Parathyroid adenoma (tissue), 2 donors: ENCODE data around the gene OR4D2.

ENCODE experiments used
- H2AFZ ChIP-seq: fragments of 300-600 bp; sonication (generic); one replicate; pipeline ENCODE4 v1.7.0; 2017; ENCODE audit warnings: antibody characterized with exemption, mild to moderate bottlenecking
- H3K27ac ChIP-seq: fragments of 300-600 bp; sonication (generic); one replicate; pipeline ENCODE4 v1.7.0; 2017
- H3K27me3 ChIP-seq: fragments of 300-600 bp; sonication (generic); one replicate; pipeline ENCODE4 v1.7.0; 2017; ENCODE audit warnings: low read length; ENCODE audit not compliant: control insufficient read depth, insufficient read depth
- H3K36me3 ChIP-seq: fragments of 300-600 bp; sonication (generic); one replicate; pipeline ENCODE4 v1.7.0; 2017; ENCODE audit warnings: low read length; ENCODE audit not compliant: control insufficient read depth, insufficient read depth
- H3K4me1 ChIP-seq: fragments of 300-600 bp; sonication (generic); one replicate; pipeline ENCODE4 v1.7.0; 2017; ENCODE audit warnings: control low read depth
- H3K4me2 ChIP-seq: fragments of 300-600 bp; sonication (generic); one replicate; pipeline ENCODE4 v1.7.0; 2017; ENCODE audit warnings: low read length
- H3K4me3 ChIP-seq: fragments of 300-600 bp; sonication (generic); one replicate; pipeline ENCODE4 v1.7.0; 2017; ENCODE audit warnings: low read depth, low read length
- H3K79me2 ChIP-seq: fragments of 300-600 bp; sonication (generic); one replicate; pipeline ENCODE4 v1.7.0; 2017; ENCODE audit warnings: control low read depth
- H3K9ac ChIP-seq: fragments of 300-600 bp; sonication (generic); one replicate; pipeline ENCODE4 v1.7.0; 2017; ENCODE audit warnings: mild to moderate bottlenecking
- H3K9me3 ChIP-seq: fragments of 300-600 bp; sonication (generic); one replicate; pipeline ENCODE4 v1.7.0; 2017; ENCODE audit warnings: low read length; ENCODE audit not compliant: control insufficient read depth
- CTCF ChIP-seq: fragments of 300-600 bp; sonication (generic); IDR thresholded peaks from one replicate; pipeline ENCODE4 v1.7.0; 2017; ENCODE audit warnings: antibody characterized with exemption, mild to moderate bottlenecking
- donor health status: primary hyperparathyroidism.

OR4D2 gene

GRCh38 chr17:58202859-58203258 lies 36.1 kb downstream of the OR4D2 start:
- H3K9me3 ChIP-seq, result no peaks in the 10 kb centered on the region
- H3K4me3 ChIP-seq, result no peak overlapping the region
- H3K27ac ChIP-seq, result no peak overlapping the region
- H3K79me2 ChIP-seq, result no peaks in the 10 kb centered on the region
- H3K9ac ChIP-seq, result no peak overlapping the region
- H3K4me2 ChIP-seq, result no peak overlapping the region
- no peaks in the 10 kb centered on the region for H3K36me3 ChIP-seq
- no peak overlapping the region for H2AFZ ChIP-seq
- H3K27me3 ChIP-seq, result no peaks in the 10 kb centered on the region
- H3K4me1 ChIP-seq, result no peaks in the 10 kb centered on the region
- no peak for TF ChIP-seq CTCF

GRCh38 chr17:58204796-58205195 lies 38.0 kb downstream of the OR4D2 start:
- Histone ChIP-seq H2AFZ (no peak overlapping the region), H3K4me2 (no peak overlapping the region), H3K27me3 (no peaks in the 10 kb centered on the region), H3K4me1 (no peaks in the 10 kb centered on the region), H3K4me3 (no peak overlapping the region), H3K79me2 (no peaks in the 10 kb centered on the region), H3K9ac (no peak overlapping the region), H3K27ac (no peak overlapping the region), H3K36me3 (no peaks in the 10 kb centered on the region), H3K9me3 (no peaks in the 10 kb centered on the region)
- TF ChIP-seq CTCF, result no peak

GRCh38 chr17:58205936-58206335 lies 39.2 kb downstream of the OR4D2 start:
- no peak overlapping the region for H3K4me2 ChIP-seq
- H3K9ac ChIP-seq, result no peak overlapping the region
- no peak overlapping the region for H3K27ac ChIP-seq
- H3K27me3 ChIP-seq, result no peaks in the 10 kb centered on the region
- no peak overlapping the region for H2AFZ ChIP-seq
- no peaks in the 10 kb centered on the region for H3K79me2 ChIP-seq
- H3K4me3 ChIP-seq, result no peak overlapping the region
- H3K36me3 ChIP-seq, result no peaks in the 10 kb centered on the region
- H3K4me1 ChIP-seq, result no peaks in the 10 kb centered on the region
- no peaks in the 10 kb centered on the region for H3K9me3 ChIP-seq
- no peak for TF ChIP-seq CTCF

DNA sequence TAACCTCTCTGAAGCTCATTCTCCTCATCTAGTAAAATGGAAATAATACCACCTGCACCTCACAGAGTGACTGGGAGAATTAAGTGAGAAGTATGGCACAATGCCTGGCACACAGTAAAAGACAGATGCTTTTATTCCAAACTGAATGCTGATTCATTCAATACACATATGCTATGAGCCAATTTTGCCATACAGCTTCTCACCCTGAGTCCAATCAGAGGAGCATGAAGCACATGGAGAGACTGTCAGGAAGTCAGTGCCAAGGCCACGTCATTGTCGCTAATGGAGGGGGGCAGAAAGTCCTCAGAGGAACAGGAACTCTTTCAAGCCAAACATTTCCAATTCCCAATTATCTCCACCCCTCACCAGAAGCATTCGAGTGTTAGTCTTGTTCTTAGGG lies 40.7 kb downstream of the OR4D2 start:
- H3K4me1 ChIP-seq, result no peaks in the 10 kb centered on the region
- no peak overlapping the region for H3K27ac ChIP-seq
- H3K4me2 ChIP-seq, result no peak overlapping the region
- no peaks in the 10 kb centered on the region for H3K79me2 ChIP-seq
- no peak overlapping the region for H3K4me3 ChIP-seq
- H3K27me3 ChIP-seq, result no peaks in the 10 kb centered on the region
- no peak overlapping the region for H2AFZ ChIP-seq
- no peaks in the 10 kb centered on the region for H3K9me3 ChIP-seq
- H3K36me3 ChIP-seq, result no peaks in the 10 kb centered on the region
- no peak for TF ChIP-seq CTCF
- no peak overlapping the region for H3K9ac ChIP-seq

DNA sequence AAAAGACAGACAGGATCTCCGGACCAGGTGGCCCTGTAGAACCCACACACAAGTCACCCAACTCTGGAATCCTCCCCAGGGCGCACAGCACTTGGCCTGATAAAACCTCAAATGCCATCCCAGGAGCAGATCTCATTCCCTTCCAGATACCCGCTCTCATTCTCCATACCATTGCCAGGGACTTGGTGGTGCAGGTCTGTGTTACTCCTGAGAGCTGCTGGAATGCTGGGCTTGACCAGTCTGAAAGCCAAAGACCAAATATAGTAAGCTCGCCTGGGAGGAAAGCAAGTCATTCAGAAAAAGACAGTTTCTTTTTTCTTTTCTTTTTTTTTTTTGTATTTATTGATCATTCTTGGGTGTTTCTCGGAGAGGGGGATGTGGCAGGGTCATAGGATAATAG lies 41.6 kb downstream of the OR4D2 start:
- Histone ChIP-seq H3K4me2 (no peak overlapping the region), H2AFZ (no peak overlapping the region), H3K79me2 (no peaks in the 10 kb centered on the region), H3K27me3 (no peaks in the 10 kb centered on the region), H3K4me1 (no peaks in the 10 kb centered on the region), H3K4me3 (no peak overlapping the region), H3K9me3 (no peaks in the 10 kb centered on the region), H3K9ac (no peak overlapping the region), H3K36me3 (no peaks in the 10 kb centered on the region), H3K27ac (no peak overlapping the region)
- TF ChIP-seq CTCF, result no peak
